Frontal cortex (tissue), 4 donors: Measurements from ENCODE around the gene JMJD7. TPM values are rescaled to one million over a fixed set of nuclear protein-coding genes. Genes with fewer than 3 reads are reported as not detected.

ENCODE experiments used
- DNase-seq, 2 donors: peaks; one replicate each; pipeline ENCODE4 v3.0.0; 2012; ENCODE audit warnings: low spot score in 2 of 2
- FAIRE-seq: peaks from 2 replicates; lab custom pipeline; 2012; peaks lifted over from hg19 to GRCh38; lab: Jason Lieb, UNC
- total RNA-seq: library from RNA; depleted of rRNA; stranded (reverse); fragments of >200 nt; gene quantifications from one replicate; pipeline ENCODE4 v1.2.3, GENCODE V29; 2014
- donor health status: control.
- donor health status: control.
- donor health status: control.

The JMJD7 gene
- total RNA-seq, 1 donor from 2014 or later: 0.82 TPM

GRCh38 chr15:41856716-41857115 is 28.8 kb downstream of the JMJD7 start:
- no peak for FAIRE-seq

GRCh38 chr15:41857316-41857715 is 29.4 kb downstream of the JMJD7 start:
- no peak for FAIRE-seq

More at GRCh38 chr15:41856716-41857115, 28.8 kb downstream of the JMJD7 start:
- no peak for DNase-seq

GRCh38 chr15:41858756-41859155 is 30.9 kb downstream of the JMJD7 start:
- FAIRE-seq: no peak

More at GRCh38 chr15:41857316-41857715, 29.4 kb downstream of the JMJD7 start:
- DNase-seq: no peak

GRCh38 chr15:41860049-41860828 is 32.3 kb downstream of the JMJD7 start:
- FAIRE-seq (no peak), DNase-seq (no peak)

More at GRCh38 chr15:41858756-41859155, 30.9 kb downstream of the JMJD7 start:
- no peak for DNase-seq

GRCh38 chr15:41861736-41862356 is 34.0 kb downstream of the JMJD7 start:
- FAIRE-seq: no peak
- DNase-seq: no peak

- FAIRE-seq: no peak
Observed at GRCh38 chr15:41862515-41863116, 34.7 kb downstream of the JMJD7 start.

GRCh38 chr15:41865490-41866055 is 37.7 kb downstream of the JMJD7 start:
- FAIRE-seq (no peak), DNase-seq (no peak)

More at GRCh38 chr15:41862515-41863116, 34.7 kb downstream of the JMJD7 start:
- no peak for DNase-seq

GRCh38 chr15:41866263-41866703 is 38.4 kb downstream of the JMJD7 start:
- FAIRE-seq: no peak
- no peak for DNase-seq

GRCh38 chr15:41866872-41867579 is 39.1 kb downstream of the JMJD7 start:
- DNase-seq (no peak), FAIRE-seq (no peak)

- FAIRE-seq (no peak), DNase-seq (no peak)
Observed at GRCh38 chr15:41868321-41868720, 40.4 kb downstream of the JMJD7 start.

- FAIRE-seq (no peak), DNase-seq (no peak)
Observed at GRCh38 chr15:41869770-41870688, 42.1 kb downstream of the JMJD7 start.

- DNase-seq (no peak), FAIRE-seq (no peak)
Observed at GRCh38 chr15:41870689-41871081, 42.8 kb downstream of the JMJD7 start.

- DNase-seq: no peak
- no peak for FAIRE-seq
Observed at GRCh38 chr15:41871175-41871905, 43.4 kb downstream of the JMJD7 start.

GRCh38 chr15:41872166-41872747 is 44.4 kb downstream of the JMJD7 start:
- no peak for FAIRE-seq

GRCh38 chr15:41873711-41874110 is 45.8 kb downstream of the JMJD7 start:
- no peak for DNase-seq
- FAIRE-seq: no peak

More at GRCh38 chr15:41872166-41872747, 44.4 kb downstream of the JMJD7 start:
- no peak for DNase-seq

GRCh38 chr15:41874736-41875135 is 46.8 kb downstream of the JMJD7 start:
- no peak for FAIRE-seq
- no peak for DNase-seq

GRCh38 chr15:41876007-41876406 is 48.1 kb downstream of the JMJD7 start:
- FAIRE-seq (no peak), DNase-seq (no peak)

- FAIRE-seq (no peak), DNase-seq (no peak)
Observed at GRCh38 chr15:41876689-41877088, 48.8 kb downstream of the JMJD7 start.
